ENCODE measurements around the gene TBX4. TPM values are rescaled to one million over a fixed set of nuclear protein-coding genes. Genes with fewer than 3 reads are reported as not detected.
"Not testable (repeated sequence)": the region's sequence is repeated elsewhere in the genome, so short reads cannot be mapped to it uniquely, and the experiment has no call there.

TBX4 gene
- total RNA-seq, 1 experiment from 2014 or later = 0.42 TPM

DNA sequence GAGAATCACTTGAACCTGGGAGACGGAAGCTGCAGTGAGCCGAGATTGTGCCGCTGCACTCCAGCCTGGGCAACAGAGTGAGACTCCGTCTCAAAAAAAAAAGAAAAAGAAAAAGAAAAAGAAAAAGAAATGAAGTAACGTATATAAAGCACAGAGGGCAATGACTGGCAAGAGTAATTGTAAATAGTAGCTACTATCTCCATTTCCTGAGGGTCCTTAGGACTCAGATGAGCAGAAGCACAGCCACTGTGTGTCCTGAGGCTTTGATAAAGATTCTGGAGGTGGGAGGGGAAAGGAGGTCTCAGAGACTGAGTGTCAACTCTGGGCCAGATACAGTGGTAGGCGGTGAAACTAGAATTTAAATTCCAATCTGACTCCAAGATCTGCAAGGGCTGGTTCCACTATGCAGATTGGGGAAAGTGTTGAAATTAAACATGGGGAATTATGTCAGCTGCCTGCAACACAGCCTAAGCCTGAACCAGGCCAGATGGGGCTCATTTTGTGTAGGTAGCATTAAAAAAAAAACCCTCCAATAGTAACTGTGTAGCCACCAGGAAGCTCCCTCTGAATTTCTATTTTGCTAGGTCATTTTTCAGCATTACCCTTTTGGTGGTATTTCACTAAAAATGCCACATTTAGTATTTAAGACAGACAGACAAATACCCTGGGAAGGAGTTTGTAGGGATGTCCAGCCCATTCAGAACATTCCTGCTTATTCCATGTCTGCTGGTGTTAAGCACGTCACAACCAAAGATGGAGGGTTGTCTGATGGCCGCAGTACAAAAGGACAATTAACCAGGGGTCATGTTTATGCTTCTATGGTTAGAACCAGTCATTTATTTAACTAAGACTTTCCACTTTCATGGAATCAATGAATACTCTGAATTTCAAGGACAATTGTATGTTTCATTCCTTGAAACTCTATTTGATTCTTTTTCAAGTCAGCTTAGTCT, 46.1 kb downstream of the TBX4 start:
- no peak for DNase-seq (ENCODE audit: low read depth)

DNA sequence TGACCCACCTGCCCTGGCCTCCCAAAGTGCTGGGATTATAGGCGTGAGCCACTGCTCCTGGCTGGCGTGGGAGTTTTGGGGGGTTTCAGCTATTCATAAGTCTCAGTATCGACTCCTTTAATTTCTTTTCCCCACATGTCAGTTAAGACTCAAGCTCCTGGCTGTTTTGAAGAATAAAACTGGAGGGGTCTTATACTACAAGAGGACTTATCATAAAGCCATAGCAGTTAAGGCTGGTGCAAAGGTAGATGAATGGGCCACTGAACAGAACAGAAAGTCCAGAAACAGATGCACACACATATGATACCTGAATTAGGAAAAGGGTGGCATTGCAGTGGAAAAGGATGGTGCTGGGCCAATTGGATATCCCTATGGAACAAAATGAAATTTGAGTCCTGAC, 47.4 kb downstream of the TBX4 start:
- DNase-seq (ENCODE audit: low read depth) = no peak

- DNase-seq (ENCODE audit: low read depth) = no peak
Measured at GRCh38 chr17:61500287-61500686, 48.1 kb downstream of the TBX4 start.

DNA sequence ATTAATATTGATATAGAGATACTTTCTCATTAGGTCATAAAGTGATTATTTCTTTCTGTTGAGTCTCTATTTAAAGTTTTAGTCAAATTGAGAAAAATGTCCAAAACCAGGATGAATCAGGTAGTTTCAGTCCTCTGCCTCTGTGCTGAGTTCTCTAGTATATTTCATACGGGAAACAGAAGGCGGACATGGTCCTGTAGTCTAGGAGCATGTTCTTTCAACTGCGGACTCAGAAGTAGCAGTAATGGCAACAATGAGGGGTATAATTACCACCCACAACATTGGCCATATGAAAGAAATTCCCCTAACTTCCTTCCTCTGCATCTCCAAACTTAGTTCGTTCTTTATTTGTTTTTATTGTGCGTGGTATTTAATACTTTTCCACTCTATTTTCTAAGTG, 50.1 kb downstream of the TBX4 start:
- DNase-seq (ENCODE audit: low read depth) = no peak

DNA sequence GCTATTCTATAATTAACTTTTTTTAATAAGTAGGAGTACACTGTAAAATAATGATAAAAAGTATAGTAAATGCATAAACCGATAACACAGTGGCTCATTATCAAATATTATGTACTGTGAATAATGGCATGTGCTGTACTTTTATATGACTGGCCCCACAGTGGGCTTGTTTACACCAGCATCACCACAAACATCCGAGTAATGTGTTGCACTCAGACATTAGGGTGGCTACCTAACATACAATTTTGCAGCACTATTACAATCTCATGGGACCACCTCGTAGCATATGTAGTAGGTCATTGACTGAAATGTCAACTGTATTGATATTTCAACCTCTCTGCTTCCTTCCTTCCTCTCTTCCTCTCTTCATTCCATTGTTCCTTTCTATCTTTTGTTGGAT, 51.7 kb downstream of the TBX4 start:
- DNase-seq (ENCODE audit: low read depth) = peak; percentile 42

DNA sequence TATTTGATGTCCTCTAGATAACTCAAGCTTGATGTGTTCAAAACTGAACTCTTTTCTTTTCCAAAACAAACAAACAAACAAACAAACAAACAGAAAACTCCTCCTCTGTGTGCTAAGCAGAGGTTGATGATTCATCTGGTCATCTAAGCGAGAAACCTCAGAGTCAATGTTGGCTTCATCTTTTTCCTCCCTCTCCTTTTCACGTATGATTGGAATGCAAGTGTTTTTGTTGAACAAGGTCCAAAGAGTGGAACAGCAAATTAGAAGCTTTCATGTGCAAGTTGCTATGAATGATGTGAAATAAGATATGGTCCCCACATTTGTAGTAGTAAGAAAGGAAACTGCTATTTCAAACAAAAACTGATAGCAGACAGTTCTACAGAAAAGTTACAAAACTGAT, 52.5 kb downstream of the TBX4 start:
- peak; percentile 95 for DNase-seq (ENCODE audit: low read depth)

GRCh38 chr17:61505846-61506627, 53.8 kb downstream of the TBX4 start:
- DNase-seq (ENCODE audit: low read depth) = no peak

DNA sequence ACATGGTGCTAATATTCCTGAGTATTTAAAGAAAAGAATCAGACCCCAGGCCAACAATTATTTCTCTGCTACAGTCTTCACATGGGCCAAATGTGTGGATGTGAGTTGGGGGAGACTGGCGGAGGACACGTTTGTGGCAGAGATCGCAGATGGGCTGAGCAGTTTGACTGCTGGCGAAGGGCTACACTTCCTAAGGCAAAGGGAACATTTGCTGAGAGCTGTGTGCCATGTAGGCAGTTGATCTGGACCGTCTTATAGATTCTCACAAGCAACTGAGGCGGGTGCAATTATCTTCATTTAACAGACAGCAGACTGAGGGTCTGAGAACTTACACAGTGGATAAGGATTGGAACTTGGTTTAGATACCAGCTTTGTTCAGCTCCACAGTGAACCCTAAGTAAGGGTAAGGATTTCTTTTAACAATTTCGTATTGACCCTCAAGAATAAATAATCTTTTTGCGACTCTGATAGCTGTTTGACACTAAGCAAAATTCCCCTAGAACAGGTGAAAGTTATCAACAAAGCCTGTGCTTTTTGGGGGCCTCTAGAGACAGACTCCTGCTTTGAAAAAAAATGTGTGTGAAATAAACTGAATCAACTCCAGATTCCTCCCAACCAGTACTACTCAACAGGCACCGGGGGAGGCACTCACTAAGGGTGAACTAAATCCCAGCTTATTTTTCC, 55.3 kb downstream of the TBX4 start:
- DNase-seq (ENCODE audit: low read depth) = no peak

DNA sequence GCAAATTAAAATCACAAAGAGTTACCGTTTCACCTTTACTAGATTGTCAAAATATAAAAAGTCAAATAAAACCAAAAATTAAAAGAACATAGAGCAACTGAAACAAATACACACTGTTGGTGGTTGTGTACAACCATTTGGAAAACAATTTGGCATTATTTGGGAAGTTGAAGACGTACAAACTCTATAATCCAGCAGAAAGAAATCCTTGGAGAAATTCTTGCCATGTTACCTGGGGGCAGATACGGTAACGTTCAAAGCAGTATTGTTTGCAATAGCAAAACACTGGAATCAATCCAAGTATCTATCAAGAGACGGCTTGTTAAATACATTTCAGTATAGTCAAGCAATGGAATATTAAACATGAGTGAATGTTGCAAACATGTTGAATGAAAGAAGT, 56.7 kb downstream of the TBX4 start:
- no peak for DNase-seq (ENCODE audit: low read depth)

DNA sequence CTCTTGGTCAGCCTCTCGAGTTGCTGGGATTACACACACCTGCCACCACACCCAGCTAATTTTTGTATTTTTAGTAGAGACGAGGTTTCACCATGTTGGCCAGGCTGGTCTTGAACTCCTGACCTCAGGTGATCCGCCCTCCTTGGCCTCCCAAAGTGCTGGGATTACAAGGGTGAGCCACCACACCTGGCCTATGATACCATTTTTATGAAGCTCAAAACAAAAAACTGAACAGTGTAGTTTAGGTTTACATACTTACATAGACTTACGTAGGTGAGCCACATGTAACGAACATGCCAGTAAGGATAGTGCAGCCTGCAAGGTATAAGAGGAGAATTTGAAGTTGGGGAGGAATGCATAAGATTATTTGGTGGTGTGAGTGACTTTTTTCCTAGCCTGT, 57.2 kb downstream of the TBX4 start:
- not testable (repeated sequence) for DNase-seq (ENCODE audit: low read depth)

- no peak for DNase-seq (ENCODE audit: low read depth)
Measured at GRCh38 chr17:61510237-61510636, 58.0 kb downstream of the TBX4 start.

DNA sequence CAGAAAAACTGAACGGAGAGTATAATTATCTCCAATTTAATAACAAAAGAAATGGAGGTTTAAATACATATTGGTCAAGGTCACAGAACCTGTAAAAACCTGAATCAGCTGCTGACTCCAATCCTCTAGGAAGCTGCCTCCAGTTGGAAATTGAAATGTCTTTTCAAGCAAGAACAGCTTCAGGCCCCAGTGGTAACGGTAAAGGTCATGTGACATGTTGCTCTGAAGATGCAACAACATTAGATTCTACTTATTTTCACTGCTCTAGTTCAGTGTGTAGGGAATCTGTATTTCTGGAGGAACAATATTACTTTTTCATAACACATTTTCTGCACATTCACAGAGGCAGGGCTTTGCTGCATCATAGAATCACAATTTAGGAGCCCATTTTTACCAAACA, 58.8 kb downstream of the TBX4 start:
- no peak for DNase-seq (ENCODE audit: low read depth)

DNA sequence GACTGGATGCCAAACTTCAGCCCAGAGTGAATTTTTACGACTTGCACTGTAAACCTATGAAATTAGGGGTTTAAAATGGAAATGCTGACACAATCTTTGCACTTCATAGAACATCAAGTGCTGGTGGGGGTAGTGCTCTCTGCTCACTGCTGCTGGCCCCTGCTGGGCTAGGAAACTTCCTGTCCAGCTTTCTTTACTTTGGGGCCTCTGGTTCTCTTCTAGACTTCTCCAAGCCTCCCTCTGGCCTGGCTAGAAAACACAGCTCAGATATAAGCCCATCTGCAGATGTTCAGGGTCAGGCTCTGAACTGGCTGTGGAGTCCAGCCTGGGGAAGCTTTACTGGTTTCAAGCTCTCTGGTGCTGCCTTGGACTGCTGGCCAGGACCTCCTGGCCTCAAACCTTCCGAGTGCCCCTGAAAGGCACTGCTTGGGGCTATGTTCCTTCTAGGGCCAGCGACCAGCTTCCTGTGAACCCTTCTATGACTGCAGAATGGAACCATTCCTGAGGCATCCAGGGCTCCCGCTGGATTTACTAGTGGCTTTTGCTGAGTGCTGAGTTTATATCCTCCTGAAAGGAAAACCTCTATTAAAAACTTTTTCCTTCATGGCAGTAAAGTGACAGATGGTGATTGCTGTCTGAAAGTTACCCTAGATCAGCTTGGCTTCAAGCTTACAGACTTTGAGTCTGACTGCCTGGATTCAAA, 59.4 kb downstream of the TBX4 start:
- peak; percentile 7 for DNase-seq (ENCODE audit: low read depth)

- no peak for DNase-seq (ENCODE audit: low read depth)
Measured at GRCh38 chr17:61514491-61514890, 62.3 kb downstream of the TBX4 start.

DNA sequence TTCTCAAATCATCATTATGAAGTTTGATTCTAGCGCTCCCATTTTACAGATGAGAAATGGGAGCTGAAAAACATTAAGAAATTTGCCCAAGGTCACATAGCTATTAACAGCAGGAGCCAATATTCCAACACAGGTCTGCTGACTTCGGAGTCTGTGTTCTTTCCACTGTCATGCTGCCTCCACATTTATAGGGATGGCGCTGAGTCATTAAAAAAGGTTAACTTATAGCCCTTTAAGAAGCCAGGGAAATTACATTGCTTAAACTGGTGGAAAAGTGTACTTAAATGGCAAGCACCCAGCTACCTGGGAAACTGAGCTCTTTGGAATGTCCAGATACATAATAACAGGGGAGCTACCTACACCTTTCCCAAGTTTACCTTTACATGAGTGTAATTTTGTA, 65.0 kb downstream of the TBX4 start:
- DNase-seq (ENCODE audit: low read depth) = no peak

DNA sequence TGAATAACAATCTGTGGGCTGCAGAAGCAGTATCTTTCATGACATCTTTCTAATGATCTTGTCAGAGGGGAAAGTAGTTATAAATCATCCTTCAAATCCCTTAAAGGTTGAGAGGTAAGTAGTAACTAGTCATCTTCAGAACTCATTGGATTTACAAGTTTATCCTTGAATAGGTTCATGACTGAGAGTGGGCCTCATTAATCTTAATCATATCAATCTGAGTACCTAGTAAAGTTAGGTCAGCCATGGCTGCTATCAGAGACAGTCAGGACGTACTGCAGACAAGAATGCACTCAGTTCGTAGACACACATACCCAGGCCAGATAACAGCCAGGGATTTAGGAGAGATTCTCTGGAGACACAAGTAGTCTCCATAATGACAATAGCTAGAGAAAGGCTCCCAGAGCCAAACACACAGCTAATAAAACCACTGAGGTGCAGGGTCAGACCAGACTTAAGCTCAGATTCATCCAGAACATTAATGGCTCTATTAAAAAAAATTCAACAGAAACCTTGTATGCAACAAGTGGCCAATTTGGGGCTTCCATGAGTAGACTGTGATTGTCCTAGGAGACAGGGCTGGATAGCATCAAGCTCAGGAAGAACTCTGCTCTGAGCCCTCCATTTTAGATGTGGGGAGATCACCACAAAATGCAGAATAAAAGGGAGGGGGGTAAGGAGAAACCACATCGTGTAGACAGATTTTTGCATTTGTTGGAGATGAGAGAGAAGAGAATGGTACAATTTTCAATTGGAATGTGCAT, 65.8 kb downstream of the TBX4 start:
- DNase-seq (ENCODE audit: low read depth) = peak; percentile 36

GRCh38 chr17:61519139-61519538, 66.9 kb downstream of the TBX4 start:
- DNase-seq (ENCODE audit: low read depth) = no peak

DNA sequence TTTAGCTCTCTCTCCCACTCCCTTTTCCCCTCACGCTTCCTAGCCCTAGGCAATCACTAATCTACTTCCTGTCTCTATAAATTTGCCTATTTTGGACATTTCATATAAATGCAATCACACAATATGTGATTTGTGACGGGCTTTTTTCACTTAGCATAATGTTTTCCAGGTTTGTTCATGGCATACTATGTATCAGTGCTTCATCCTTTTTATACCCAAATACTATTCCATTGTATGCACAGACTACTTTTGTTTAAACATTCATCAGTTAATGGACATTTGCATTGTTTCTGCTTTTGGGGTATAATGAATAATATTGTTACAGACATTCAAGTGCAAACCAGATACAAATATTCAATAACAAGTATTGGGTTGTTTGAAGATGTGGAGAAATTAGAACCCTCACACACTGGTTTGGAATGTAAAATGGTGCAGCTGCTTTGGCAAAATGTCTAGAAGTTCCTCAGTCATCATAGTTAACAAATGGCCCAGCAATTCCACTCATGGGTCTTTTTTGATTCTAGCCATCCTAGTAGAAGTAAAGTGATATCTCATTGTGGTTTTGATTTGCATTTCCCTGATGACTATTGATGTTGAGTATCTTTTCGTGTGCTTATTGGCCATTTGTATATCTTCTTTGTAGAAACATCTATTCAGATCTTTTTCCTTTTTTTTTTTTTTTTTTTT, 67.7 kb downstream of the TBX4 start:
- DNase-seq (ENCODE audit: low read depth) = peak; percentile 19

DNA sequence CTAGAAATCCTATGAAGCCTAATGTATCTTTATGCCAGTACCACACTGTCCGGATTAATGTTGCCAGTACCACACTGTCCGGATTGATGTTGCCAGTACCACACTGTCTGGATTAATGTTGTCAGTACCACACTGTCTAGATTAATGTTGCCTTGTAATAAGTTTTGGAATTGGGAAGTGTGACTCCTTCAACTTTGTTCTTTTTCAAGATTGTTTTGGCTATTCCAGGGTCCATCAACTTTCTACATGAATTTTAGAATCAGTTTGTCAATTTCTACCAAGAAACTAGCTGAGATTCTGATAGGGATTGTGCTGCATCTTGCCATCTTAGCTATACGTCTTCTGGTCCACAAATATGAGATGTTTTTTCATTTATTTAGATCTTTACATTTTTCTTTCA, 68.7 kb downstream of the TBX4 start:
- DNase-seq (ENCODE audit: low read depth) = no peak

GRCh38 chr17:61522088-61522487, 69.9 kb downstream of the TBX4 start:
- DNase-seq (ENCODE audit: low read depth) = no peak

All from M059J (cell line).